SKM-1 (cell line): Measurements from ENCODE around the gene RNF126.
A peak's percentile ranks its signal among the peaks of the same experiment; 100 is the strongest.

ENCODE experiments used
- DNase-seq: peaks from one replicate; lab custom pipeline; 2025; ENCODE audit not compliant: unreplicated experiment; lab: John Stamatoyannopoulos, UW

RNF126 gene

DNA sequence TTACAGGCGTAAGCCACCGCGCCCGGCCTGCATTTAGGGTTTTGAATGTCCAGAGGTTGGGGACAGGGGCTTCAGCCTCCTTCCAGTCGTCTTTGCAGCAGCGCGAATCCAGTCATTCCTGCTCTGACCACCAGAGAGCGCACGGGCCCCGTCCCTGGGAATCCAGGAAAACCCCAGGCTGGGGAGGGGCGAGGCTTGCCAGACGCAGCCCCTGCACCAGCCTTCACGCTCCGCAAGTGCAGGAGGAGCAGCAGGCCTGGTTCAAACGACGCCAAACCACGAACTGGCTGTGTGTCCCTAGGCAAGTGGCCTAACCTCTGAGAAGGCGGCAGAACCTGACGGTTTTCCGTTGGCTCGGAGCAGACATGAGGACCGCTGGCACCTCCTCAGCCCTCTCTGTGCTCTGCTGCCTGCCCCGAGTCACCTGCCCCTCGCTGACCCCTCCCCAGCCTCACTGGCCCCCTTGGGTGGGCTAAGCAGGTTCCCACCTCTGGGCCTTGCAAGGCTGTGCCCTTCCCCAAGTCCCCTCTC is 2.0 kb upstream of the RNF126 start:
- peak; percentile 56 for DNase-seq

DNA sequence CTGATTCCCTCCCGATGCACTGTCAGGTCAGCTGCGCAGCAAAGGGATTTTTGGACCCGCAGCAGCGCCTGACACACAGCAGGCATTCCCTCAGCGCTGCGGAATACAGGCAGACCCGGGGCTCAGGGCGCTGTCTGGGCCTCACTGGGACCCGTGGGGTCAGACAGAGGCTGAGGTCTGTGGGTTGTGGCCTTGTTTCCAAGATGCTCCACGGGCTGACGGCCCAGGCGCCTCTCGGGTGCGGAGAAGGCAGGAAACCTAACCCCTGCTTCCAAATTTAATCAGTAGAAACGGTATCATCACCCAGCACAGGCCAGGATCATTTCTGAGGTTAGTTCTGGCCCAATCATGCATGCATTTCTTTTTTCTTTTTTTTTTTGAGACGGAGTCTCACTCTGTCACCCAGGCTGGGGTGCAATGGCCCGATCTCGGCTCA is 686 bp upstream of the RNF126 start:
- DNase-seq = no peak

DNA sequence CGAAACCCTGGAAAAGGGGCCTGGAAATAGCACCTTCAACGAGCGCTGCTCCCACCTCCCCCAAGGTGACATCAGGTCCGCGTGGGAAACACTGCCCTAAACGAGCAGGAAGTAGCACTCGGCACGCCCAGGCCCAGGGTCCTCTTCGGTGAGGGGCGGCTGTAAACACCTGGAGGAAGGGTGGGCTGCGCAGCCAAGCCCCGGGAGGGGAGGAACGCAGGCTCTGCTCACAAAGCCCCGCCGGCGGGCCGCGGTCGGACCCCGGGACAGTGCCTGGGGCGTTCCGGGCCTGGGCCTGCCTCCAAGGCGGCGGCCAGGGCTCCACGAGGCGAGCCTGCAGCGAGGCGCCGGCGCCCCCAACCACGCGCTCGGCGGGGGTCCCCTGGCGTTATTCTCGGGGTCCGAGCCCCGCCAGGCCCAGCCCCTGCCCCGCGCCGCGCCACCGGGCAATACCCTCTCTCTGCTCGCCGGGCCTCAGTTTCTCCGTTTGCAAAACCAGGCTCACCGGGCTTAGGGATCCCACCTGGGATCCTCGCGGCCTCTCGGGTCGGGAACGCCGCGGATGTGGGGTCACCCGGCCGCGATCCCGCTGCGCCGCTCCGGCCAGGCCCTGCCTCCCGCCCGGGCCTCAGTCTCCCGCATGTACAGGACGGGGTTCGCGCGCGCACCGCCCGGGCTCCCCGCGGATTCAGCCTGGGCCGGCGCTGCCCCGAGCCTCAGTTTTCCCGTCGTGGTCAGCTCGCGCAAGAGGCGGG is 630 bp downstream of the RNF126 start:
- no peak for DNase-seq

DNA sequence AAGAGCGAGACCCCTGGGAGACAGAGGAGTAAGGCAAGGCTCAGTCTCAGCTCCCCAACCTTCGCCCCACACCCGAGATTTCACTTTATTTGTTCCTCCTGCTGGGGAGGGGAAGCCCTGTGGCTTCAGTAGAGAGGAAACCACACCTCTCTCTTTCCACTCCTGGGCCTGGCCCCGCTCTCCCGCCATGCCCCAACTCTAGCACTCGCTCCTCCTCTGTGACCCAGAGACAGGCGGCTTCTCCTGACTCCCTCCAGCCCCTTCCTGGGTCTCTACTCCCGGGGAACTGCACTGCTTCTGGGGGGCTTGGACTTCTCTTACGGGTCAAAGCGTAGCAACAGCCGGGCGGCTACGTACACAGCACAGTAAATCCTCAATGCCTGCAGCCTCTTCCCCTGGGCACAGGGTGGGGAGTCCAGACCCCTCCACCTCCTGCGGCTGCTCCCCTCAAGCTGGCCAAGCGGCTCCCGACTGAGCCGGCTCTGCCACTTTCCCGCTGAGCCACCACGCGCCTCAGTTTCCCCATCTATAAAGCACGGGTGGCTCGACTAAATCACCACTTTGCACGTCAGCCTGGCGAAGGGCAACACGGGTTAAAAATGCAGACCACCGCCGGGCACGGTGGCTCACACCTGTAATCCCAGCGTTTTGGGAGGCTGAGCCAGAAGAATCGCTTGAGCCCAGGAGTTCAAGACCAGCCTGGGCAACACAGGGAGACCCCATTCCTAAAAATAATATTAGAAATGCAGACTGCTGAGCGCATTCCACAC is 1.4 kb downstream of the RNF126 start:
- DNase-seq = no peak

DNA sequence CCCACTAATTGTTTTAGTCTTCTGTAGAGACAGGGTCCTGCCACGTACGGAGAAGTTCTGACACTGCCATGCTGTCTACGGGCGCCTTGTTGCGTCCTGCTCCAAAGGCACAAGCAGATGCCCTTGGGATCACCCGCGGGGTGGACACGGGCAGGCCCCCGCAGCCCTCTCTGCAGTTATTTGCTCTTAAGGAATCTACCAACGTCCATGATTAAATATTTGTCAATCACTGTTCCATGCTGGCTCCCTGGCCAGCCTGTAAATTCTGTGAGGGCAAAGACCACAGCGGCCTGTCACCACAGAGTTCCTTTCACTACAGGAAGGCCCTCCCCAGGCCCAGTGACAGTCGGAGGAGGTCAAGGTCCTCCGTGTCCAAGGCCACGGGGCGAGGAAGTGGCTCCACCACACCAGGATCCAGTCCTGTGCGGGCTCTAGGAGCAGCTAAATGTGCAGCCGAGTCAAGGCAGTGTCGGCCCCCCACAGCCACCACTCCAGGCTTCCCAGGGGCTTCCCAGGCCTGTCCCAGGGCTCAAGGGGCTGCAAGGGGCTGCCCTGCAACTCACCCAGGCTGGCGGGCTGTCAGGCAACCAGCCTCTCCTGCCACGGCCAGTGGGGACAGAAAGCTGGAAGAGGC is 2.1 kb downstream of the RNF126 start:
- no peak for DNase-seq

DNA sequence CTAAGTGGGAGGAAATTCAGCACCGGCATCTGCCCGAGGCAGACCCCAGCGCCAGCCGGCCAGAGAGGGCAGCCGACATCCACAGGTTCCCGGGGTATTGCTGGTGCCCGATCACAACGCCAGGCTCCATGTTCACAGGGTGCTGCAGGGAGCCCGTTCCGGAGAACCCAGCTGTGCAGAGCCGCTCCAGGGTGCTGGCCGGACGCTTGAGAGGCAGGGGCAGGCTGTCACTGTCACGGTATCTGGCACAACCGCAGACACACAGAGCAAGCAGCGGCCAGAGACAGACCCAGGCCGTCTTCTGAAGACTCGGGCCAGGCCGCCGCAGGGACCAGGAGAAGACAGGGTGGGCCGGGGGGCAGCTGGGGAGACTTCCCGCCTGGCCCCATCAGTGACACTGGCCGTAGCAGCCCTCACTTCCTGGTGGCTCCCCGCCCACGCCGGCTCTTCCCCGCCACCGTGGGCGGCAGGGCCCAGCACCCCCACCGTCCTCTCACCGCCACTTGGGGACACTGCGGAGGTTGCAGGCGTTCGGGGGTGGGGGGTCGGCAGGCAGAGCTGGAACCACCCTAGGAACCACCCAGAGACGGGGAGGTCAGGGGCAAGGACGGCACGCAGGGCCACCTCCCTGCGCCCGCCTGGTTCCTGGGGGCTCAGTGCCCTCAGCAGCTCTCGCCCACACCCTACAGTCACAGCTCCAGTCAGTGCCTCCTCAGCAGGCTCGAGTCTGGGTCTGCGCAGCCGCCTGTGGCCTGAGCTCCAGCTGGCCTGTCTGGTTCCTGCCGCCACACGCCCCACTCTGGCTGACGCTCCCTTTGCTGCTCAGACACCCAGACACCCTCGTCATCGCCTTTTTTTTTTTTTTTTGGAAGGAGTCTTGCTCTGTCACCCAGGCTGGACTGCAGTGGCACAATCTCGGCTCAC is 3.8 kb downstream of the RNF126 start:
- no peak for DNase-seq

DNA sequence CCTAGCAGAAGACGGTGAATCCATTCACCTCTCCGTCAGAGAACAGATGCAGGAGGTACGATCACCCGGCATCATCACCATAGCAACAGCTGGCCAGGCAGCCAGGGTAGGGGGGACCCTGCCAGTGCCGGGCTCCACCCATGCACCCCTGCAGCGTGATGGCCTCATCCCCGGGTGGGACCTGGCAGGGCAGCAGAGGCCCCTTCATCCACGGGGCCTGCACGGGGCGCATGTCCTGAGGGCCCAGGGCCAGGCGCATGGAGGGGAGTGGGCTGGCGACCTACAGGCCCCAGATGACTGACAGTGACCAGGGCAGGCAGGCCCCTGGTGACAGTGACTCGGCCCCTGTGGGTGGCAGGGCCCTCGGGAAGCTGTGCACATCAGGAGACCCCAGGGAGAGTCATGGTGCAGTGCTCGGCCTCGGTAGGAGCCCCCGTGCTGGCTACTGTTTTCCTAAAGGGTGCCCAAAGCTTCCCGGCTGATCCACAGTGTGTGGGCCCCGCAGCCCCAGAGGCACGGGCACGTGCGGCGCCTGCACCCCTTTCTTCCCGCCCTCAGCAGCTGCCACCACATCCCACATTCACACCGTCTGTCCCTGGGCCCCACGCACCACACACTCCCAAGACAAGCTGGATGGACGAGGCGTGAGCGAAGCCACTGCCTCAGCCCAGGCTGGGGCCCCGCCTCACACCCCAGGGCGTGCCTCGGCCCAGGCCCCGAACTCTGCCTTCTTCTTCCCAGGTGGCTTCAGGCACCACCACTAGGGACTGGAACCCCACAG is 4.8 kb downstream of the RNF126 start:
- DNase-seq = no peak

DNA sequence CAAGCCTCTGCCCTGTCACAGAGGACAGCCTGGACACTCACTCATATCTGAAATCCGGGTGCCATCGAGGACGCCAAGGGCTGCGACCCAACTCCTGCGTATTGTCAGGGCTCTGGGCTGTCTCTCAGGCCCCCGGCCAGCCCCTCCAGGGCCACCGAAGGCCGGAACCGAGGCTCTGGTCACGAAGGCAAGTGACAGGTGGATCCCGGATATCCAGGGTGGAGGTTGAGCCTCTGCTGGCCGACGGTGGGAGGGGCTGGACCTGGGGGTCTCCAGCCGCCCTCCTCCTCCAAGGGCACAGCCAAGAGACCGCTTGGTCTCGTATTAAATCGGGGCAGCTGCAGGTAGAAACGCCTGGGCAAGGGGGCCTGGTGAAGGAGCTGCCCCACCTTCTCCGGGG is 5.4 kb downstream of the RNF126 start:
- no peak for DNase-seq

DNA sequence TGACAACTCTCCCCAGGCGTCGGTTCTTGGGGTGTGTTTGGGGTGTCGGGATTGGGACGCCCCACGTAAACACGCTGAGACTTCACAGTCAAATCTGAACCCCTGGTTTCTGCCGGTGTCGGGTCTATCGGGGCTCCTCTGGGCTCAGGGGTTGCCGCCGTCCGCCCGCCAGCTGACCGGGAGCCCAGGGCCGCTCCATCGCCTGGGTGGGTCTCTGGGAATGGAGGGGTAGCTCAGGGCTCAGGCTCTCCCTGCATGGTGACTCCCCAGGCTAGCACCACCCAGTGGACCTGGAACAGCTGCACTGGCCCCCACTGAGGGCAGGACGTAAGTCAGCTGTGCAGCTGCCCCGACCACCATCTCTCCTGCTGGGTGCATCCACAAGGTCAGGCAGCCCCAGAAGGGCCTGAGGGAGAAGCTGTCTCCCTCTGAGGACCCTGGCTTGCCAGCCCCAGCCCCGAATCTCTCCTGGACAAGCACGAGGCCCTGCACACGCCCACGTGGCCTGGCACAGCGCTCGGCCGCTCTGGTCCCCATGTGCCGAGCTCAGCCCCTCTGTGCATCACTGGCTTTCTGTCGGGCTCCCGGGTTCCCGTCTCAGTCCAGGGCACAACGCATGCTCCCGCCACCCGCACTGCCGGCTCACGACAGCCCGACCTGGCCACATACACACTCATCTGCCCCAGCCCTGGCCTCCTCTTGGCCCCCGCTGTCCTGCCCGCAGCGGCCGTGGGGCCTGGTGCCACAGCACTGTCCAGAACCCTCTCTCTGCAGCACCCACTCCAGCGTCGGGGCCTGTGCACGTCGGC is 6.1 kb downstream of the RNF126 start:
- DNase-seq = no peak

DNA sequence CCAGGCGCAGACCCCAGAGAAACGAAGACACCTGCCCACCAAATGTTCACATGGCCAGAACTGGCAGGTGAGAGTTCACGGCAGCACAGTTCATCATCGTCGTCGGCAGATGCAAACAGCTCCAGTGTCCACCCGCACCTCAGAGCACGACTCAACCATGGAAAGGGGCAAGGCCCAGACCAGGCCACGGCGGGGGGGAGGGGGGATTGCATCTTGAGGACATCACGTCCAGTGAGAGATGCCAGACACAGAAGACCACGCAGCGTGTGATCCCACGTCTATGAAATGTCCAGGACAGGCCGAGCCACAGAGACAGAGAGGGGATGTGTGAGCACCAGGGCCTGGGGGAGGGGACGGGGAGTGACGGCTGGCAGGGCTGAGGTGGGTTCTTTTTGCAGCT is 7.3 kb downstream of the RNF126 start:
- no peak for DNase-seq

DNA sequence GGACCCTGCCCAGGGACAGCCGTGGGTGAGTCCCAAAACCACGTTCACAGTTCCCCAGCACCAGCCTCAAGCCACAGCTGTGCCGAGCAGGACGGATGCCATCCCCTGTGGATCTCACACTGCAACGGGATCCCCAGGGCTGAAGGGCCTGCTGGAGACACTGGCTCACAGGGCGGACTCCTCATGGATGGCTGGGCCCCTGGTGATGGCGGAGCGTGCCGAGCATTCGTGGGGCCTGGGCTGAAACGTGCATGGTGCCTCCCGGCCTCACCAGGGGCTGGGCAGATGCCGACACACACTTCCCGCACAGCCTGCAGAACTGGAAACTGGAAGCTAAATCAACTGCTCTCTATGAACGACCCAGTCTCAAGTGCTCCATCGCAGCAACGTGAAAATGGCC is 9.6 kb downstream of the RNF126 start:
- DNase-seq = no peak

DNA sequence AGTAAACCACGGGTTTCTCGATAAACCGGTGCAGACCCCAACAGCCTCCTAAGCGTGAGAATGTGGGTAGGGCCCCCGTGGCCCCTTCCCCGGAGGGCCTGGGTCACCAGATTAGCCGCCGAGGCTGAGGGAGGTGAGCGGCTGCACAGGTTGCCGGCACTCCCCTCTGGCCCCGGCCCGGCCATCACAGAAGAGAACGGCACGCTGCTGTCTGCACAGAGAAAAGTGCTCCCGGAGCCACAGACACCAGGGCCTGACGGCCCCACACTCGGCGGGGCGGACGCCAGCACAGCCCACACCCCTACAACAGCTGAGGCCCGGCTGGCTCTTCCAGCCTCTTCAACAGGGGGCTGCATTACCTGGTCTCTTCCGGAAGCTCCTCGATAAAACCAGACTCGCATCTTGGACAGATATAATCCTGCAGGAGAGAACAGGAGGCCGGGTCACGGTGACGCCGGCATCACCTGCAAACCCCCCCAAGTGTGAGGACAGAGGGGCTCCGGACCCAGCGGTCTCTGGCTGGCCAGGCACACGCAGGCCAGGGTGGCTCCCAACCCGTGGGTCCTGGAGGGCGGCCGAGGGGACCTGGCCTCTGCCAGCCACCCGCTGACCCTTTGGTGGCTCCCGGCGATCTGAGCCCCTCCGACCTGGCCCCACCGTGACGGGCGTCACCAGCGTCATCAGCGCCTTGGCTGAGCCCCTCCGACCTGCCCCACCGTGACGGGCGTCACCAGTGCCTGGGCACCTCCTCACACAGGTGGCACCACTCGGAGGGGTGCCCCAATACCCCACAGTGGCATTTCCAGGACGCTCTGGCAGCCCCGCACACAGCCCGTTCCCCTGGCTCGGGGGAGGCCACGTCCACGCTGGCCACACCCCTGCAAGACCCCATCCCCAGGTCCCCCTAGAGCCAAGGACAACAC is 10.3 kb downstream of the RNF126 start:
- no peak for DNase-seq

DNA sequence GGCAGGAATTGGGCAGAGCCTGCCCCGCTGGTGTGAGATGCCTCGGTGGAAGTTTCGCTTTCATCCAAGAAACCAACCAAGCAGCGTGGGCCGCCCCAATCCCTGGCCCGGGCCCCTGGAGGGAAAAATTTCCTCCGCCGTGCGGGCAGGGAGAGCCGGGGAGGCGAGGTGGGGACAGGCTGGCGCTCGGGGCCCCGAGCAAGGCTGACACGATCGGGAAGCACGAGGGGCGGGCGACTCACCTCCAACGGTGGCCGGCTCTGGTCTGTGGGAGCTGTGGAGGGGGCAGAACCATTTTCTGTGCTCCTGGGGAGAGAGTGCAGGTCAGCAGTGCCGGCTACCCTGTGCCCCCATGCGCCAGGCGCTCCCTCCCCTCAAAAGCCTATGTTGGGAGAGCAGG is 11.0 kb downstream of the RNF126 start:
- no peak for DNase-seq

DNA sequence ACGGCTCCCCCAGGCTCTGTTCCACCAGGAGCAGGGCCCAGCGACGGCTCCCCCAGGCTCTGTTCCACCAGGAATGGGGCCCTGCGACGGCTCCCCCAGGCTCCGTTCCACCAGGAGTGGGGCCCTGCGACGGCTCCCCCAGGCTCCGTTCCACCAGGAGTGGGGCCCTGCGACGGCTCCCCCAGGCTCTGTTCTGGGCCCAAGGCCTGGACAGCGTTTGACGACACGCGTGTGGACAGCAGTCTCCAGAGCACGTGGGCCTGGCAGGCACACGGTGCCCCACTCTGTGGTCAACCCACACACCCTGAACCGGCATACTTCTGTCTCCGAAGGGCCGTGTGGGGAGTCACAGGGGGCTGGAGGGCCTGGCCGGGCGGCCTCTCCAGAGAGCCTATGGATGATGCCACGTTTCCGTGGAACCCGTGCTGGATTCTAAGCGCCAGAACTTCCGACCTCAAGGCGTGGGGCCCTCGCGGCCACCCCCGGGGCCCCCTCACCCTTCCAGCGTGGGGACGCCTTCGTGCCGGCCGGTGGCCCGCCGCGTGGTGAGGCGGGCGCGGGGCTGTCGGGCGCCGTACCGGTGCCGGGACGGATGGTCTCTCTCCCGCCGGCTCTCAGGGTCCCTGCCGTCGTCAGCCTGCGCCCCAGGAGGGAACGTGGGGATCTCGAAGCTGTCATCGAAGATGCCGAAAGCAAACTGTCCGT is 11.7 kb downstream of the RNF126 start:
- no peak for DNase-seq

DNA sequence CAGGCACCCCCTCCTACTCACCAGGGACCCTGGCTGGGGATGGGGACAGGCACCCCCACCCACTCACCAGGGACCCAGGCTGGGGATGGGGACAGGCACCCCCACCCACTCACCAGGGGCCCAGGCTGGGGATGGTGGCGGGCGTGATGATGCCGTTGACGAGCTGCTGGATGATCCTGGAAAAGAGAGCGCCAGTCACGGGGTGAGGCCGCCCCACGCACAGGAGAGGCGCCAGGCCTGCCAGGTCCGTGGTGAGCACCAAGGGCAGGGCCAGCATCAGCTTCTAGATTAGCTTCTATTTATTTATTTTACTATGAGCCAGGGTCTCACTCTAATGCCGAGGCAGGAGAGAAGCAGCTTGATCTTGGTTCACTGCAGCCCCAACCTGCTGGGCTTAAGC is 12.9 kb downstream of the RNF126 start:
- DNase-seq = no peak

DNA sequence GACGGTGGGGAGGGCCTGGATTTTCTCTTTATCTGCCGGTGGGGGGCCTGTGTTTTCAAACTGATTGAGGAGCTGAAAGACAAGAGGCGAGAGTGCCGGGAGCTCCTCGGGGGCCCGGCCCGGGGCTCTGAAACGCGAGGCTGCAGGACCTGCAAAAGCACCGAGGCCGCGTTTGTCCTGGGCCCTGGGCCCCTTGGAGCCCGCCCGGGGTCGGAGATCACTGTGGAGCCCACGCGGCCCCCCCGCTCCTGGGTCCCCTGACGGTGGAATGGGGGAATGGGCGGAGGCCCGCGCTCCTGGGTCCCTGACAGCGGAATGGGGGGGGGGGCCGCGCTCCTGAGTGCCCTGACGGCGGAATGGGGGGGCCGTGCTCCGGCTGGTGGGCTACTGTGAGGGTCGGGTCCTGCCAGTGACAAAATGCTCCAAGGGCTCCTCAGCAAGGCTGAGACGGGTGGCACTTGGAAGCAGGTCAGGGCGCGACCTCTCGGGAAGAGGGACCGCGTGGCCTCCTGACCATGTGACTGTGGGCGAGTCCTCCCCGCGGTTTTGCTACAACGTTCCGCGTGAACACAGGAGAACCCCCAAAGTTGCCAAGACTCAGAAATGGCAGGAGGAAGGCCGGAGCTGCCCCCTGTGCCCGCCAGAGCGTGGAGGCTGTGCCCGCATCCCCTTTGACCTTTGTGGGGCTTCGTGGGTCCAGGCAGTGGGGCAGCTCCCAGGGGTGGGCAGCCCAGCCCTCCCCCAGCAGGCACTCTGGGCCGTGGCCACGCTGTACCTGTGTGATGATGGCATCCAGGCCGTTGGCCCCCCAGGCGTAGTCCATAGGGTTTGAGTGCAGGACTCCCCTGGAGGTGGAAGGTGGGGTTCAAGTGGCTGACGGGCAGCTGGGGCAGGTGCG is 13.9 kb downstream of the RNF126 start:
- no peak for DNase-seq

DNA sequence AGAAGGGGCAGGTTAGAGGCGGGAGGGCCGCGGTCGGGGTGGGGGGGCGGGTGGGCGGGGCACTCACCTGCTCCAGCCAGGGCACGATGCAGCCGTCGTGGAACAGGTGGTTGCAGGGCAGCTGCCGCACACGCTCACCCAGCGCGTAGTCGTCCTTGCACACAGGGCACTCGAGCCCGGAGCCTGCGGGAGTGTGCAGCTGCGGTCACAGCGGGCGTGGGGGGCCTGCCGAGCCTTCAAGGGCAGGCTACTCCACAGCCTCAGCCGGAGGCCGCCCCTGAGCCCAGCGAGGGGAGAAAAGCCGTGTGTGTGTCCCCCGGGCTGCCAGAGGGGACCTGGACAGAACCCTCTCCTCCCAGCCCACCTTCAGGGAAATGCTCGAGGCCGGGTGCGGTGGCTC is 14.7 kb downstream of the RNF126 start:
- no peak for DNase-seq
